Sciatic nerve (tissue), 2 donors: ENCODE measurements around the gene RGPD8. TPM values are rescaled to one million over a fixed set of nuclear protein-coding genes. Genes with fewer than 3 reads are reported as not detected.
"Not testable (repeated sequence)": the region's sequence is repeated elsewhere in the genome, so short reads cannot be mapped to it uniquely, and the experiment has no call there.

Source experiments
- ATAC-seq: fragments of 200-7000 bp; cut with Tn5 transposase; one replicate; pipeline ENCODE4 v1.9.1; 2020; ENCODE audit warnings: mild to moderate bottlenecking, moderate library complexity
- DNase-seq: peaks from one replicate; pipeline ENCODE4 v3.0.0-alpha.2; 2020; ENCODE audit warnings: low spot score
- intact Hi-C: fragments of 100-400 bp; cut with DNase I; formaldehyde crosslinking; loops from one replicate; pipeline ENCODE4 v1.14.2; 2022
- total RNA-seq: library from RNA; stranded (reverse); fragmentation: NEBNext Ultra II Directional; extraction: Animal tissue kit (Norgen Biotek cat#: 25700); gene quantifications from one replicate; pipeline ENCODE4 v1.2.1, GENCODE V29; 2021
- donor health status: DM: no; HTN: no; CAD: no.
- donor health status: DM: no; HTN: no; CAD: no.

RGPD8 gene
- 36.2 TPM for total RNA-seq

DNA sequence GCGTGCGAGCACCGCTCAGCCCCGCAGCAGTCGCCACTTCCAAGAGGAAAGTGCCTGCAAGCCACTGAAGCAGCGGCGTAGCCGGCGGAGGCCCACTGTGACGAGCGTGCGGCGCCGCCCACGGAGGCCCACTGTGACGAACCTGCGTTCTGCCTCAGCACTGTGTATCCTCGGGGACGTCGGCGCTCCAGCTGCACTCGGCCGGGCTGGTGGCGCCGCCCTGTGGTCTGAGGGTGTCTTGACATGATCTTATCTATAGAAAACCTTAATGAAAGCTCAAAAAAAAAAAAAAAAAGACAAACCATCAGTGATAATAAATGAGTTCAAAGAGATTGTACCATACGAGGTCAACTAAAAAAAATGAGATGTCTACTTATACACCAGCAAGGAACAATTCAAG, at the start of gene RGPD8:
Gene RGPD8 (minus strand): TSS at position 166 of the 400 bp plus-strand sequence. CDS start 192 bp downstream, outside the sequence.
- DNase-seq (peak; percentile 94), ATAC-seq (peak; percentile 99)
- intact Hi-C loops: loop anchor here (10.0 kb wide), 1 partner anchor 169 kb away; no protein-coding TSS in a partner anchor

GRCh38 chr2:112483042-112483473, 49.6 kb upstream of the RGPD8 start:
- no peak for ATAC-seq
- intact Hi-C loops: no loop called here
- DNase-seq: no peak

GRCh38 chr2:112482309-112483041, 49.0 kb upstream of the RGPD8 start:
- ATAC-seq (no peak), DNase-seq (peak; percentile 64)
- intact Hi-C loops: no loop called here

GRCh38 chr2:112481528-112482233, 48.2 kb upstream of the RGPD8 start, which contains the start of gene TTL:
TSS of gene TTL (plus strand) at chr2:112482156. CDS start at chr2:112482345, 189 bp downstream.
- intact Hi-C loops: no loop called here
- ATAC-seq (peak; percentile 85), DNase-seq (peak; percentile 87)

GRCh38 chr2:112481050-112481527, 47.6 kb upstream of the RGPD8 start:
- intact Hi-C loops: no loop called here
- DNase-seq (peak; percentile 88), ATAC-seq (peak; percentile 97)

GRCh38 chr2:112480530-112481049, 47.1 kb upstream of the RGPD8 start:
- no peak for ATAC-seq
- intact Hi-C loops: no loop called here
- no peak for DNase-seq

- intact Hi-C loops: no loop called here
- no peak for DNase-seq
- no peak for ATAC-seq
These were observed 43.0 kb upstream of the RGPD8 start for GRCh38 chr2:112476434-112476833.

DNA sequence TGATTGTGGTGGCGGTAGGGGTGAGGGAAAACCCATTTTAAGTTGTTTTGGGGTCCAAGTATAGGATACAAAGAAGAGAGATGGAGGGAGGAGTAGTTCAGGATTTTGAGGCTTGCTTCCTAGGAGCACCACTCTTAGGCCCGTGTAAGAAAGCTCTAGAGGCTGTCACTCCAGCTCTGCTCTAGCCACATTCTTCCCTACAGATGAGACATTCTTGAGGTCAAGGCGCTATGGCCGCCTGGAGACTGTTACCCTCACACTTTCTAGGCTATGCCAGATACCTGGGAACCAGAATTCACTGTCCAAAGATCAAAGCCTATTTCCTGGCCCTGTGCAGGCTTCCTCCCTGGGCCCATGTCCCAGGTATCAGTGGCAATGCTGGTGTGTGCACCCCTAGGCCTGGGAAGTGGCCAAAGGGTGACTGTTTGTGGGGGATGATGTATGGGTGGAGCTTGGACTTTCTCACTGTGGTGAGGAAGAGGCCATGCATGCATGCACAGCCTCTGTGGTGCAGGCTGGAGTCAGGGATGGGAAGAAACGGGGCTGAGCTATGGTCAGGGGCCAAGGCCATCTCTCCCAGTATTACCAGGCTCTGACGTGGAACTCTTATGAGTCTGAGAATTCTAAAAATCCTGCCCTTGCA, 41.5 kb upstream of the RGPD8 start:
- intact Hi-C loops: no loop called here
- ATAC-seq (no peak), DNase-seq (no peak)

DNA sequence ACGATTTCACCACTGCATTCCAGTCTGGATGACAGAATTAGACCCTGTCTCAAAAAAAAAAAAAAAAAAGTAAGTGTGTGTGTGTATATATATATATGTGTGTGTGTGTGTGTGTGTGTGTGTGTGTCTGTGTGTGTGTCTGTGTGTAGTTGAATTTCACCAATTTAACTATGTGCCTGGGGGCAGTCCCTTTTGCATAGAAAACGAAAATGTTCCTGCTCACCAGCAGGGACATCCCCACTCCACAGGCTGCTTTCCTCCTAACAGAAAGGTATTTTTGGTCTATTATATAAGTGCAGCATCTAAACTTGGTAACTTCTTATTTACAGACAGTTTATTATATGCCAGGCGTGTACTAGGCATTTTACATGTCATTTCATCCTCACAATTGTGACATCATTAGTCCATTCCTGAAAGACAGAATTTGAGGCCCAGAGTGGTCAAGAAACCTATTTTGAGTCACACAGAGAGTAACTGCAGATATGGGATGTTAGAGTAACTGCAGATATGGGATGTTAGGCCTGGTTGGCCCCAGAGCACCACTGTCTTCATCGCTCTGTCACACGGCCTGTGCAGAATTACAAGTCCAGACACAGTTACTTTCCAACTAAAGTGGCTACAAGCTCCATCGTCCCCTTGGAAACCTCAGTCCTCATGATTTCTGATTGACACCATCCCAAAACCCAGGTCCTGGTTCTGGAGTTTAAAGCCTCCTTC, 39.3 kb upstream of the RGPD8 start:
- intact Hi-C loops: no loop called here
- ATAC-seq: no peak
- DNase-seq: no peak

DNA sequence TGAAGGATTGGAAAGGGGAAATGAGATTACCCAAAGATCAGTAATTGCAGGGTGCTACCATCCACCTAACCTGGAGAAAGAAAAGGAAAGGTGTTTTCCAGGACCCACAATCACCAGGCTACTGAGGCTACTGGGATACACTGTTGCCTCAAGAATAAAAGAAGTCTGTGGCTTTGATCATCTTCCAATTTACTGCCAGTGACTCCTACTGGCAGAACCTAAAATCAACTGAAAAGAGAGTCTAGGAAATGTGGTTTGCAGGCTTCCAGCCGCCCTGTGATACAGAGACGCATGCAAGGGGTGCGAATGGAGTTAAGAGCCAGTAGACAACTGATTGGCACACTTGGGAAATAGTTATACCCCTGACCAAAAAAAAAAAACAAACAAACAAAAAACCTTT, 31.9 kb upstream of the RGPD8 start:
- ATAC-seq (no peak), DNase-seq (no peak)
- intact Hi-C loops: no loop called here

- no peak for ATAC-seq
- intact Hi-C loops: no loop called here
- no peak for DNase-seq
These were observed 29.8 kb upstream of the RGPD8 start for GRCh38 chr2:112463256-112463655.

GRCh38 chr2:112462178-112462577, 28.7 kb upstream of the RGPD8 start:
- DNase-seq (no peak), ATAC-seq (no peak)
- intact Hi-C loops: no loop called here

GRCh38 chr2:112459372-112459771, 25.9 kb upstream of the RGPD8 start:
- no peak for ATAC-seq

GRCh38 chr2:112454586-112454985, 21.1 kb upstream of the RGPD8 start:
- intact Hi-C loops: no loop called here
- ATAC-seq: no peak
- DNase-seq: no peak

More at GRCh38 chr2:112459372-112459771, 25.9 kb upstream of the RGPD8 start:
- intact Hi-C loops: no loop called here
- no peak for DNase-seq

- intact Hi-C loops: no loop called here
- ATAC-seq (no peak), DNase-seq (no peak)
These were observed 17.9 kb upstream of the RGPD8 start for GRCh38 chr2:112451317-112451716.

GRCh38 chr2:112449854-112450253, 16.4 kb upstream of the RGPD8 start:
- DNase-seq: no peak
- intact Hi-C loops: no loop called here
- no peak for ATAC-seq

DNA sequence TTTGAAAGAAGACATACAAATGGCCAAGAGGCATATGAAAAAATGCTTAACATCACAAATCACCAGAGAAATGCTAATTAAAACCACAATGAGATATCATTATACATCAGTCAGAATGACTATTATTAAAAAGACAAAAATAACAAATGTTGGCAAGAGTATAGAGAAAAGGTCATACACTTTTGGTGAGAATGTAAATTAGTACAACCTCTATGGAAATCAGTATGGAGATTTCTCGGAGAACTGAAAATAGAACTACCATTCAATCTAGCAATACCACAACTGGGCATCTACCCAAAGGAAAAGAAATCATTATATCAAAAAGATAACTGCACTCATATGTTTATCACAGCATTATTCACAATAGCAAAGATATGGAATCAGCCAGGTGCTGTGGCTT, 10.8 kb upstream of the RGPD8 start:
- intact Hi-C loops, DNase-seq, ATAC-seq: not testable (repeated sequence)

- intact Hi-C loops: loop anchor here (10.0 kb wide), 1 partner anchor 174 kb away; no protein-coding TSS in a partner anchor
- DNase-seq, ATAC-seq: not testable (repeated sequence)
These were observed 5.3 kb upstream of the RGPD8 start for GRCh38 chr2:112438603-112439261.
